Measurements from ENCODE around the gene BTK.
"Not testable (repeated sequence)": the region's sequence is repeated elsewhere in the genome, so short reads cannot be mapped to it uniquely, and the experiment has no call there.

Gene BTK

DNA sequence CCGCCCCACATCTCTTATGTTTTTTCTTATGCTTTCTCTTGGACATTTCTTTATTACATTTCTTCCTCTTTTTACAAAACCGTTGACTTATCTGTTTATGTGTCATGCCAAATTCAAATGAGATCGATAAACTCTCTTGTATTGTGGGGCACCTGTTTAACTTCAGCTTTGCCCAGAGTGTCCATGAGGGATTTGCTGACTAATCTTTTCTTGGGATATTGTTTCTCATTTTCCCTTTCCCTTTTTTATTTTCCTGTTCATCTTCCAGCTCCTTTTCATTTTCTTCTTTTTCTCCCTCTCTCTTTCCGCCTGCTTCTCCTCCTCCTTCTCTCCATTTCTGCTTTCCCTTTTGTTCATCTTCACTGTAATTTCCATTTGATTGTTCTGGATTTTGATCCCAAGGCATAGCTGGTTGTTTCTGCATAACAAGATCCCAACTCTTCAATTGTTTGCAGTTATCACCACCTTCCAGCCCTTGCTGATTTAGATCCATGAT, 48.2 kb downstream of the BTK start:
- DNase-seq (ENCODE audit: low spot score), result no peak

DNA sequence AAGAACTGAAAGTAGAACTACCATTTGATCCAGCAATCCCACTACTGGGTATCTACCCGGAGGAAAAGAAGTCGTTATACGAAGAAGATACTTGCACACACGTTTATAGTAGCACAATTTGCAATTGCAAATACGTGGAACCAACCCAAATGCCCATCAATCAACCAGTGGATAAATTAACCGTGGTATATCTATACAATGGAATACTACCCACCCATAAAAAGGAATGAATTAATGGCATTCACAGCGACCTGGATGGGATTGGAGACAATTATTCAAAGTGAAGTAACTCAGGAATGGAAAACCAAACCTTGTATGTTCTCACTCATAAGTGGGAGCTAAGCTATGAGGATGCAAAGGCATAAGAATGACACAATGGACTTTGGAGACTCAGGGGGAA, 51.7 kb downstream of the BTK start:
- DNase-seq (ENCODE audit: low spot score), result not testable (repeated sequence)

DNA sequence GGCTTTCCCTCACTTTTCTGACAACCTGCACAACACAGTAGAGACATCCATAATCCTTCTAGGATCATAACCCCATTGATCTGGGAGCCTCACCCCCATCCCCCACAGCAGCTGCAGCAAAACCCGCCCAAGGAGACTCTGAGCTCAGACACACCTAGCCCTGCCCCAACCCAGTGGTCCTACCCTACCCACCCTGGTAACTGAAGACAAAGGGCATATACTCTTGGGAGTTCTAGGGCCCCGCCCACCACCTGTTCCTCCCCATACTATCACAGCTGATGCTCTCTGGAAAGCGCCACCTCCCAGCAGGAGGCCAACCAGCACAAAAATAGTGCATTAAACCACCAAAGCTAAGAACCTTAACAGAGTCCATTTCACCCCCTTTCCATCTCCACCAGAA, 59.4 kb downstream of the BTK start:
- DNase-seq (ENCODE audit: low spot score), result not testable (repeated sequence)

DNA sequence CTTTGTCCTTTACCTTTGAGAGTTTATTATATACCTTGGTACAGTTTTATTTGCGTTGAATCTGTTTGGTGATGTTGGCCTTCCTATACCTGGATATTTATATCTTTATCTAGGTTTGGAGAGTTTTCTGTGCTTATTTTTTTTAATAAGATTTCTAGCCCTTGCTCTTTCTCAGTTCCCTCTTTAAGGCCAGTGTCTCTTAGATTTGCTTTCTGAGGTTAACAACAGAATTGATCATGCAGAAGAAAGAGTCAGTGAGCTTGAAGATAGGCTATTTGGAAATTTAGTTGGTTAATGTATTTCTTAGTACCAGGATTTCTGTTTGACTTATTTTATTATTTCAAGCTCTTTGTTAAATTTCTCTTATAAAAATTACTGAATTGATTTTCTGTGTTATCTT, 82.2 kb downstream of the BTK start:
- DNase-seq (ENCODE audit: low spot score), result no peak
